ENCODE results near the gene TSSK2.

GRCh38 chr22:19128009-19128401 lies 3.1 kb upstream of the TSSK2 start:
- TF ChIP-seq CTCF (IDR thresholded peaks at IDR 0.05) (no peak), POLR2A (IDR thresholded peaks at IDR 0.05) (no peak)

All from thyroid gland (tissue), 4 donors.